ENCODE measurements around the gene PRUNE2.

GRCh38 chr9:76681556-76681955 is 224.4 kb downstream of the PRUNE2 start:
- TF ChIP-seq, protein P1, sequence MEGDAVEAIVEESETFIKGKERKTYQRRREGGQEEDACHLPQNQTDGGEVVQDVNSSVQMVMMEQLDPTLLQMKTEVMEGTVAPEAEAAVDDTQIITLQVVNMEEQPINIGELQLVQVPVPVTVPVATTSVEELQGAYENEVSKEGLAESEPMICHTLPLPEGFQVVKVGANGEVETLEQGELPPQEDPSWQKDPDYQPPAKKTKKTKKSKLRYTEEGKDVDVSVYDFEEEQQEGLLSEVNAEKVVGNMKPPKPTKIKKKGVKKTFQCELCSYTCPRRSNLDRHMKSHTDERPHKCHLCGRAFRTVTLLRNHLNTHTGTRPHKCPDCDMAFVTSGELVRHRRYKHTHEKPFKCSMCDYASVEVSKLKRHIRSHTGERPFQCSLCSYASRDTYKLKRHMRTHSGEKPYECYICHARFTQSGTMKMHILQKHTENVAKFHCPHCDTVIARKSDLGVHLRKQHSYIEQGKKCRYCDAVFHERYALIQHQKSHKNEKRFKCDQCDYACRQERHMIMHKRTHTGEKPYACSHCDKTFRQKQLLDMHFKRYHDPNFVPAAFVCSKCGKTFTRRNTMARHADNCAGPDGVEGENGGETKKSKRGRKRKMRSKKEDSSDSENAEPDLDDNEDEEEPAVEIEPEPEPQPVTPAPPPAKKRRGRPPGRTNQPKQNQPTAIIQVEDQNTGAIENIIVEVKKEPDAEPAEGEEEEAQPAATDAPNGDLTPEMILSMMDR (IDR thresholded peaks at IDR 0.05; ENCODE audit: insufficient read depth, low read length, poor library complexity, severe bottlenecking): no peak
- TF ChIP-seq EZH2phosphoT487 (conservative IDR thresholded peaks at IDR 0.05; ENCODE audit: low read length): no peak
